ENCODE measurements around the gene MOB2. TPM values are rescaled to one million over a fixed set of nuclear protein-coding genes. Genes with fewer than 3 reads are reported as not detected.
"Not testable (repeated sequence)": the region's sequence is repeated elsewhere in the genome, so short reads cannot be mapped to it uniquely, and the experiment has no call there.

Gene MOB2
- total RNA-seq, 4 donors from 2014 or later: 84.8 to 126 (median 93.8) TPM

DNA sequence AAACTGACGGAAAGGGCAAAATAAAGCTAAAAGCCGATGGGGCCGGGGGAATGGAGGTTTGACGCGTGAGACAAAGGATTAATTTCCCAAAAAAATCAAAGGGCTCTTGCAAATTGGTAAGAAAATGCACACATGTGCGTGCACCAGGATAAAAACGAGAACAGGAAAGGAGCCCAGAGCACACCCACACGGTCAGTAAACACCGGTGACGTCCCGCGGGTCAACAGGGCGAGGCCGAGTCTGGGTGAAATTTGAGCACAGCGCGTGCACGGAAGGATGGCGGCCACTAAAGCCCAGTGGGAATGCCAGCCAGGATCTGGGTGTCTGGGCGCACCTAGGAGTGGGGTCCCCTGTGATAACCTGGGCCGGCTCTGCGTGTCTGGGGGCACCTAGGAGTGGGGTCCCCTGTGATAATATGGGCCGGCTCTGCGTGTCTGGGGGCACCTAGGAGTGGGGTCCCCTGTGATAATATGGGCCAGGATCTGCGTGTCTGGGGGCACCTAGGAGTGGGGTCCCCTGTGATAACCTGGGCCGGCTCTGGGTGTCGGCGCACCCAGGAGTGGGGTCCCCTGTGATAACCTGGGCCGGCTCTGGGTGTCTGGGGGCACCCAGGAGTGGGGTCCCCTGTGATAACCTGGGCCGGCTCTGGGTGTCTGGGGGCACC lies 52.5 kb downstream of the MOB2 start:
- DNase-seq (ENCODE audit: low spot score in 2 of 2): no peak
- TF ChIP-seq CTCF (IDR thresholded peaks at IDR 0.05) (no peak), POLR2A (IDR thresholded peaks at IDR 0.05) (no peak)
- WGBS, 2 donors: 80 to 85% methylated on average over 20 to 25 of the region's 29 CpGs
- no peak overlapping the region for H3K4me3 ChIP-seq (ENCODE audit: low read depth, poor library complexity, severe bottlenecking)
- intact Hi-C loops (cut with DNase I; ENCODE audit: low total_unique reads): no loop called here

- H3K4me3 ChIP-seq (ENCODE audit: low read depth, poor library complexity, severe bottlenecking): no peak overlapping the region
- no peak for DNase-seq (ENCODE audit: low spot score in 2 of 2)
- WGBS, 2 donors: 68 to 83% methylated on average over 13 to 15 of the region's 15 CpGs
- intact Hi-C loops (cut with DNase I; ENCODE audit: low total_unique reads): no loop called here
- no peak for TF ChIP-seq POLR2A (IDR thresholded peaks at IDR 0.05)
- TF ChIP-seq CTCF (IDR thresholded peaks at IDR 0.05): no peak
These were observed 53.0 kb downstream of the MOB2 start for GRCh38 chr11:1433568-1433967.

DNA sequence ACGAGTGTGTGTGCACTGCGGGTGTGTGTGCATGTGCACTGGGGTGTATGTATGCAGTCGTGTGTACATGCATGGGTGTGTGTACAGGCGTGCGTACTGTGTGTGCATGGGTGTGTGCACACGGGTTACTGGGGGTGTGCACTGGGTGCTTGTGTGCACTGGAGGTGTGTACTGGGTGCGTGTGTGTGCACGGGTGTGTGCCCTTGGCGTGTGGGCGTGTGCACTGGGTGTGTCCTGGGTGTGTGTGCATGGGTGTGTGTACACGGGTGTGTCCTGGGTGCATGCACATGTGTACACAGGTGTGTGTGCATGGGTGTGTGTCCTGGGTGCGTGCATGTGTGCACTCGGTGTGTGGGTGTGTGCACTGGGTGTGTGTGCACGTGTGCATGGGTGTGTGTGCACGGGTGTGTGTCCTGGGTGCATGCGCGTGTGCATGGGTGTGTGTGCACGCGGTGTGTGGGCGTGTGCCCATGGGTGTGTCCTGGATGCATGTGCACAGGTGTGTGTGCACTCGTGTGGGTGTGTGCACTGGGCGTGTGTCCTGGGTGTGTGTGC lies 57.7 kb downstream of the MOB2 start:
- DNase-seq (ENCODE audit: low spot score in 2 of 2): no peak
- WGBS, 2 donors: 88 to 93% methylated on average over 22 of the region's 22 CpGs

DNA sequence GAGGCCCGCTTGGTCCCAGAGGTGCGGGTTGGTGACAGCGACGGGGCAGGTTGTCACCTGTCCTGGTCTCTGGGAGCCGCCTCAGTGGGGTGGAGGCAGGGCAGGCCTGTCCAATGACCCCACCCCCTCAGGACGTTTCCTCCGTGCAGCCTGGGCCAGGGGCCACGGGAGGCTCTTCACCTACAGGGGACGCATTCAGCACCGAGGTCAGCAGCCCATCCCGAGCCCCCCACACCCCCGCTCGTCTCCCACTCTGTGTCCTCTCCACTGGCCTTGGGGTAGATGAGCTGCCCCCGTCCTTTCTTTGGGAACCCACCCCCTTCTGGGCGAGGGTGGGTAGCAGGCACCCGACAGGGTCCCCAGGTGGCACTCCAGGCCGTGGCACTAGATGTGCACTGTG lies 61.1 kb downstream of the MOB2 start:
- intact Hi-C loops (cut with DNase I; ENCODE audit: low total_unique reads): no loop called here
- DNase-seq (ENCODE audit: low spot score in 2 of 2): no peak
- no peak overlapping the region for H3K4me3 ChIP-seq (ENCODE audit: low read depth, poor library complexity, severe bottlenecking)
- TF ChIP-seq CTCF (IDR thresholded peaks at IDR 0.05) (no peak), POLR2A (IDR thresholded peaks at IDR 0.05) (no peak)
- WGBS, 2 donors: 70 to 74% methylated on average over 9 to 17 of the region's 17 CpGs

More for the DNA sequence above, 57.7 kb downstream of the MOB2 start:
- no peak overlapping the region for H3K4me3 ChIP-seq (ENCODE audit: low read depth, poor library complexity, severe bottlenecking)
- TF ChIP-seq POLR2A (IDR thresholded peaks at IDR 0.05) (no peak), CTCF (IDR thresholded peaks at IDR 0.05) (no peak)
- intact Hi-C loops (cut with DNase I; ENCODE audit: low total_unique reads): no loop called here

- WGBS, 2 donors: 86 to 87% methylated on average over 16 to 20 of the region's 22 CpGs
- DNase-seq (ENCODE audit: low spot score in 2 of 2): no peak
- H3K4me3 ChIP-seq (ENCODE audit: low read depth, poor library complexity, severe bottlenecking): no peak overlapping the region
- intact Hi-C loops (cut with DNase I; ENCODE audit: low total_unique reads): no loop called here
- no peak for TF ChIP-seq CTCF (IDR thresholded peaks at IDR 0.05)
- TF ChIP-seq POLR2A (IDR thresholded peaks at IDR 0.05): no peak
These were observed 61.6 kb downstream of the MOB2 start for GRCh38 chr11:1425006-1425405.

DNA sequence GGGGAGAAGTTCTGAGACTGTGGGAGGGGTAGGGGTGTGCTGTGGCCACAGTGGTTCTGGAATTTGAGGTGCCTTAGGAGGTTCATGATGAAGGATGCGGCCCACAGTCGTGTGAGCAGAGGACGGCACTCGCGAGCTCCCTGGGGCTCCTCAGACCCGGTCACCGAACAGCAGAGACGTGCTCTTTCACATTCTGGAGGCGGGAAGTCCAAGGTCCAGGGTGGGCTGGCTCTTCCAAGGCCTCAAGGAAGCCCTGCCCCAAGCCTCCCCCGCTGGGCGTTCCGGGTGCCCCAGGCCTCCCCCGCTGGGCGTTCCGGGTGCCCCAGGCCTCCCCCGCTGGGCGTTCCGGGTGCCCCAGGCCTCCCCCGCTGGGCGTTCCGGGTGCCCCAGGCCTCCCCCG lies 63.2 kb downstream of the MOB2 start:
- DNase-seq (ENCODE audit: low spot score in 2 of 2); H3K4me3 ChIP-seq (ENCODE audit: low read depth, poor library complexity, severe bottlenecking); intact Hi-C loops (cut with DNase I; ENCODE audit: low total_unique reads): not testable (repeated sequence)
- WGBS, 2 donors: 87 to 90% methylated on average over 12 to 16 of the region's 22 CpGs
